Natural killer cell (primary cell): ENCODE measurements around the gene MAP4K4. TPM values are rescaled to one million over a fixed set of nuclear protein-coding genes. Genes with fewer than 3 reads are reported as not detected.

Source experiments
- ATAC-seq, 3 donors: fragments of 150-1000 bp in 2 of 3; fragments of 200-7000 bp in 1 of 3; cut with Tn5 transposase; 1 replicate in 1 of 3; 2 replicates in 2 of 3; pipeline ENCODE4 v1.10.0; 2021; ENCODE audit warnings: mild to moderate bottlenecking in 2 of 3, moderate library complexity in 2 of 3
- DNase-seq, 2 donors: peaks; one replicate each; pipeline versions ENCODE4 v3.0.0 to v3.0.0-alpha.2; 2013 to 2021; ENCODE audit warnings: mixed read lengths in 1 of 2
- H3K27ac ChIP-seq: one replicate; pipeline ENCODE4 v1.5.1; 2013; ENCODE audit warnings: mild to moderate bottlenecking, low read length
- H3K27me3 ChIP-seq: one replicate; pipeline ENCODE4 v1.6.1; 2013; ENCODE audit warnings: low read length; ENCODE audit not compliant: control insufficient read depth, insufficient read depth
- H3K36me3 ChIP-seq: one replicate; pipeline ENCODE4 v1.6.1; 2013; ENCODE audit warnings: low read length; ENCODE audit not compliant: control insufficient read depth, insufficient read depth
- H3K4me1 ChIP-seq: one replicate; pipeline ENCODE4 v1.6.1; 2013; ENCODE audit warnings: low read length; ENCODE audit not compliant: control insufficient read depth, insufficient read depth
- H3K4me3 ChIP-seq: one replicate; pipeline ENCODE4 v1.5.1; 2013; ENCODE audit warnings: low read length
- H3K9me3 ChIP-seq: one replicate; pipeline ENCODE4 v1.6.1; 2013; ENCODE audit warnings: low read length; ENCODE audit not compliant: control insufficient read depth, insufficient read depth
- H3K27ac Mint-ChIP-seq, 2 donors: one replicate each; pipeline ENCODE4 v1.8.0; 2022; ENCODE audit warnings: mild to moderate bottlenecking in 2 of 2, mixed read lengths in 2 of 2, moderate library complexity in 1 of 2
- H3K27me3 Mint-ChIP-seq, 2 donors: one replicate each; pipeline ENCODE4 v1.8.0; 2022; ENCODE audit warnings: low read depth in 2 of 2, mixed read lengths in 2 of 2
- H3K36me3 Mint-ChIP-seq: one replicate; pipeline ENCODE4 v1.8.0; 2022; ENCODE audit warnings: mixed read lengths
- H3K4me1 Mint-ChIP-seq, 2 donors: one replicate each; pipeline ENCODE4 v1.8.0; 2022; ENCODE audit warnings: mixed read lengths in 2 of 2
- H3K4me3 Mint-ChIP-seq: one replicate; pipeline ENCODE4 v1.8.0; 2022; ENCODE audit warnings: mild to moderate bottlenecking, moderate library complexity, mixed read lengths
- H3K9me3 Mint-ChIP-seq, 2 donors: one replicate each; pipeline ENCODE4 v1.8.0; 2022; ENCODE audit warnings: mixed read lengths in 2 of 2
- CTCF ChIP-seq: fragments of 200-600 bp; IDR thresholded peaks from one replicate; pipeline ENCODE4 v1.8.0; 2022; ENCODE audit warnings: antibody characterized with exemption
- WGBS: methylation state at CpG from one replicate; pipeline ENCODE4 v1.1.7; 2013; ENCODE audit warnings: missing lambda C conversion rate; ENCODE audit not compliant: insufficient coverage; 5-methylcytosine and 5-hydroxymethylcytosine counted together
- intact Hi-C: fragments of 100-400 bp; cut with micrococcal nuclease; formaldehyde crosslinking; loops from one replicate; pipeline ENCODE4 v1.14.2; 2022
- total RNA-seq, 4 donors: library from RNA; stranded (reverse); fragments of 120-200 nt in 1 of 4; gene quantifications; one replicate each; pipeline versions ENCODE4 v1.2.3 to v1.2.4, GENCODE V29; 2013 to 2022

Gene MAP4K4
- total RNA-seq, 3 donors from 2014 or later (not counting 1 experiment from before 2014, with no cell fraction given) = 60.2 to 80.3 (median 66.5) TPM

- H3K4me3 Mint-ChIP-seq = no peak overlapping the region
- no peak for TF ChIP-seq CTCF
- H3K36me3 Mint-ChIP-seq = no peaks in the 10 kb centered on the region
- ATAC-seq (no peak), DNase-seq (no peak)
- no peak overlapping the region for H3K27ac ChIP-seq
- peaks cover 4% of the 10 kb centered on the region for H3K4me1 ChIP-seq
- WGBS = 74% methylated on average over 3 of the region's 3 CpGs
- peaks cover 58 to 64% of the 10 kb centered on the region in 2 donors for H3K4me1 Mint-ChIP-seq
- no peak overlapping the region for H3K27ac Mint-ChIP-seq
- no peaks in the 10 kb centered on the region for H3K27me3 ChIP-seq
- intact Hi-C loops = no loop called here
- no peaks in the 10 kb centered on the region for H3K9me3 Mint-ChIP-seq
- no peaks in the 10 kb centered on the region for H3K27me3 Mint-ChIP-seq
- H3K9me3 ChIP-seq = no peaks in the 10 kb centered on the region
- no peak overlapping the region for H3K4me3 ChIP-seq
- H3K36me3 ChIP-seq = no peaks in the 10 kb centered on the region
These were observed 117.6 kb downstream of the MAP4K4 start for GRCh38 chr2:101815154-101815553.

- H3K36me3 Mint-ChIP-seq = no peaks in the 10 kb centered on the region
- H3K27ac Mint-ChIP-seq = no peak overlapping the region
- no peak for TF ChIP-seq CTCF
- no peaks in the 10 kb centered on the region for H3K27me3 Mint-ChIP-seq
- intact Hi-C loops = no loop called here
- no peak overlapping the region for H3K27ac ChIP-seq
- no peak overlapping the region for H3K4me3 Mint-ChIP-seq
- H3K36me3 ChIP-seq = no peaks in the 10 kb centered on the region
- H3K9me3 ChIP-seq = no peaks in the 10 kb centered on the region
- no peaks in the 10 kb centered on the region for H3K9me3 Mint-ChIP-seq
- no peak overlapping the region for H3K4me3 ChIP-seq
- no peak for DNase-seq
- no peak for ATAC-seq
- H3K27me3 ChIP-seq = no peaks in the 10 kb centered on the region
- WGBS = 86% methylated on average over 14 of the region's 14 CpGs
- H3K4me1 ChIP-seq = peaks cover 4% of the 10 kb centered on the region
- peaks cover 62 to 66% of the 10 kb centered on the region in 2 donors for H3K4me1 Mint-ChIP-seq
These were observed 118.4 kb downstream of the MAP4K4 start for GRCh38 chr2:101815739-101816391.

GRCh38 chr2:101816598-101816997, 119.1 kb downstream of the MAP4K4 start:
- H3K4me1 Mint-ChIP-seq = peaks cover 62 to 68% of the 10 kb centered on the region in 2 donors
- Histone ChIP-seq H3K27me3 (no peaks in the 10 kb centered on the region), H3K36me3 (no peaks in the 10 kb centered on the region), H3K9me3 (no peaks in the 10 kb centered on the region), H3K27ac (no peak overlapping the region), H3K4me1 (peaks cover 4% of the 10 kb centered on the region), H3K4me3 (no peak overlapping the region)
- DNase-seq = no peak
- no peak for ATAC-seq
- H3K9me3 Mint-ChIP-seq = no peaks in the 10 kb centered on the region
- TF ChIP-seq CTCF = no peak
- intact Hi-C loops = no loop called here
- 96% methylated on average over 3 of the region's 4 CpGs for WGBS
- no peaks in the 10 kb centered on the region for H3K36me3 Mint-ChIP-seq
- no peaks in the 10 kb centered on the region for H3K27me3 Mint-ChIP-seq
- H3K4me3 Mint-ChIP-seq = no peak overlapping the region
- H3K27ac Mint-ChIP-seq = no peak overlapping the region

GRCh38 chr2:101817481-101817880, 120.0 kb downstream of the MAP4K4 start:
- H3K27ac ChIP-seq = no peak overlapping the region
- peaks cover 4% of the 10 kb centered on the region for H3K4me1 ChIP-seq
- no peaks in the 10 kb centered on the region for H3K9me3 Mint-ChIP-seq
- peaks cover 60 to 62% of the 10 kb centered on the region in 2 donors for H3K4me1 Mint-ChIP-seq
- no peak overlapping the region for H3K27ac Mint-ChIP-seq
- H3K36me3 ChIP-seq = no peaks in the 10 kb centered on the region
- no peak for TF ChIP-seq CTCF
- WGBS = 98% methylated on average over 6 of the region's 6 CpGs
- H3K27me3 Mint-ChIP-seq = no peaks in the 10 kb centered on the region
- ATAC-seq (no peak), DNase-seq (no peak)
- no peaks in the 10 kb centered on the region for H3K36me3 Mint-ChIP-seq
- no peak overlapping the region for H3K4me3 Mint-ChIP-seq
- intact Hi-C loops = no loop called here
- H3K27me3 ChIP-seq = no peaks in the 10 kb centered on the region
- H3K4me3 ChIP-seq = no peak overlapping the region
- H3K9me3 ChIP-seq = no peaks in the 10 kb centered on the region
